CD4-positive, alpha-beta memory T cell (primary cell): ENCODE measurements around the gene ZP1. TPM values are rescaled to one million over a fixed set of nuclear protein-coding genes. Genes with fewer than 3 reads are reported as not detected.

Experiments used
- CTCF ChIA-PET: fragments of 350-600 bp; sonication (Branson Sonifier 250); formaldehyde crosslinking; loops from one replicate; lab custom pipeline; 2021; ENCODE audit warnings: inconsistent platforms; ENCODE audit not compliant: partially characterized antibody; lab: Charles Lee
- POLR2A ChIA-PET: fragments of 350-600 bp; sonication (Branson Sonifier 250); formaldehyde crosslinking; loops from one replicate; lab custom pipeline; 2021; ENCODE audit not compliant: partially characterized antibody; lab: Charles Lee
- DNase-seq, 5 donors: peaks; one replicate each; pipeline versions ENCODE4 v3.0.0 to v3.0.0-alpha.2; 2020 to 2022; ENCODE audit warnings: mixed read lengths in 1 of 5
- H3K27ac ChIP-seq: one replicate; pipeline ENCODE4 v1.7.0; 2013; ENCODE audit warnings: low read depth, low read length
- H3K27me3 ChIP-seq: 2 replicates; pipeline ENCODE4 v1.7.0; 2013; ENCODE audit warnings: mild to moderate bottlenecking, low read length, moderate library complexity; ENCODE audit not compliant: insufficient read depth
- H3K36me3 ChIP-seq: 2 replicates; pipeline ENCODE4 v1.7.0; 2013; ENCODE audit warnings: mild to moderate bottlenecking, low read length, moderate library complexity; ENCODE audit not compliant: insufficient read depth
- H3K4me1 ChIP-seq: 2 replicates; pipeline ENCODE4 v1.7.0; 2013; ENCODE audit warnings: mild to moderate bottlenecking, low read length, moderate library complexity; ENCODE audit not compliant: insufficient read depth
- H3K4me3 ChIP-seq, 2 donors: one replicate each; pipeline ENCODE4 v1.7.0; 2013; ENCODE audit warnings: low read length in 2 of 2, mild to moderate bottlenecking in 1 of 2
- H3K9me3 ChIP-seq, 2 donors: one replicate each; pipeline ENCODE4 v1.7.0; 2013; ENCODE audit warnings: low read length in 2 of 2, control low read depth in 1 of 2; ENCODE audit not compliant: control insufficient read depth in 1 of 2
- H3K27ac Mint-ChIP-seq, 7 donors: one replicate each; pipeline ENCODE4 v1.8.0; 2020 to 2021; ENCODE audit warnings: mixed read lengths in 7 of 7, mild to moderate bottlenecking in 6 of 7, inconsistent platforms in 3 of 7, moderate library complexity in 3 of 7
- H3K27me3 Mint-ChIP-seq, 2 donors: one replicate each; pipeline ENCODE4 v1.8.0; 2020 to 2021; ENCODE audit warnings: mixed read lengths in 2 of 2
- H3K36me3 Mint-ChIP-seq, 2 donors: one replicate each; pipeline ENCODE4 v1.8.0; 2020 to 2021; ENCODE audit warnings: mixed read lengths in 2 of 2, inconsistent platforms in 1 of 2, mild to moderate bottlenecking in 1 of 2
- H3K4me1 Mint-ChIP-seq, 4 donors: one replicate each; pipeline ENCODE4 v1.8.0; 2020 to 2021; ENCODE audit warnings: mixed read lengths in 4 of 4, mild to moderate bottlenecking in 1 of 4
- H3K4me3 Mint-ChIP-seq, 8 donors: one replicate each; pipeline ENCODE4 v1.8.0; 2020 to 2021; ENCODE audit warnings: mixed read lengths in 8 of 8, mild to moderate bottlenecking in 7 of 8, moderate library complexity in 6 of 8, inconsistent platforms in 3 of 8
- H3K9me3 Mint-ChIP-seq, 8 donors: one replicate each; pipeline ENCODE4 v1.8.0; 2020 to 2021; ENCODE audit warnings: mixed read lengths in 8 of 8, mild to moderate bottlenecking in 5 of 8, inconsistent platforms in 3 of 8, moderate library complexity in 1 of 8
- intact Hi-C: fragments of 100-400 bp; cut with micrococcal nuclease; formaldehyde crosslinking; loops from one replicate; pipeline ENCODE4 v1.15.1; 2023
- polyA plus RNA-seq, 2 donors: library from polyadenylated mRNA; unstranded; fragments of 300-500 nt; fragmentation: Illumina TruSeq; gene quantifications; one replicate each; pipeline ENCODE4 v1.2.3, GENCODE V29; 2021
- total RNA-seq, 2 experiments: library from RNA; stranded (reverse); gene quantifications; one replicate each; pipeline ENCODE4 v1.2.3, GENCODE V29; 2021

The ZP1 gene
- total and polyA plus RNA-seq, 4 experiments from 2014 or later, result 0.33 to 0.50 (median 0.41) TPM; not detected in 1

GRCh38 chr11:60917267-60917666, 49.9 kb downstream of the ZP1 start:
- H3K27me3 Mint-ChIP-seq, result peaks cover 0 to 2% of the 10 kb centered on the region in 2 donors
- peaks cover 20 to 46% (median 35%) of the 10 kb centered on the region in 4 donors for H3K4me1 Mint-ChIP-seq
- no peak overlapping the region for H3K4me3 ChIP-seq
- peaks cover 33% of the 10 kb centered on the region for H3K36me3 ChIP-seq
- ChIA-PET POLR2A (interaction anchor here (0.6 to 3.1 kb wide), 2 partner anchors 119 to 212 kb away, joined by 3 to 12 read pairs; no protein-coding TSS in a partner anchor), CTCF (interaction anchor here (1.1 to 1.4 kb wide), 2 partner anchors 12 to 211 kb away, joined by 3 read pairs; no protein-coding TSS in a partner anchor)
- DNase-seq, result no peak
- intact Hi-C loops, result no loop called here
- peak overlapping the region in 3 of 8 donors; percentile 5 to 55 (median 55) for H3K4me3 Mint-ChIP-seq
- H3K4me1 ChIP-seq, result peaks cover 34% of the 10 kb centered on the region
- peaks cover 37 to 56% of the 10 kb centered on the region in 2 donors for H3K36me3 Mint-ChIP-seq
- H3K27ac ChIP-seq, result no peak overlapping the region
- no peaks in the 10 kb centered on the region for H3K9me3 ChIP-seq
- peak overlapping the region in 5 of 7 donors; percentile 14 to 82 (median 43) for H3K27ac Mint-ChIP-seq
- H3K9me3 Mint-ChIP-seq, result no peaks in the 10 kb centered on the region
- H3K27me3 ChIP-seq, result no peaks in the 10 kb centered on the region

- intact Hi-C loops, result no loop called here
- H3K36me3 Mint-ChIP-seq, result peaks cover 48 to 64% of the 10 kb centered on the region in 2 donors
- H3K4me1 ChIP-seq, result peaks cover 24% of the 10 kb centered on the region
- peaks cover 0 to 6% of the 10 kb centered on the region in 2 donors for H3K27me3 Mint-ChIP-seq
- H3K36me3 ChIP-seq, result peaks cover 41% of the 10 kb centered on the region
- H3K27ac ChIP-seq, result no peak overlapping the region
- no peaks in the 10 kb centered on the region for H3K9me3 ChIP-seq
- H3K4me3 Mint-ChIP-seq, result no peak overlapping the region
- no peaks in the 10 kb centered on the region for H3K27me3 ChIP-seq
- no peaks in the 10 kb centered on the region for H3K9me3 Mint-ChIP-seq
- ChIA-PET POLR2A (interaction anchor here (1.2 kb wide), 1 partner anchor 13 kb away, joined by 6 read pairs; no protein-coding TSS in a partner anchor), CTCF (interaction anchor here (1.1 to 1.5 kb wide), 3 partner anchors 12 to 22 kb away, joined by 3 read pairs; partner anchors contain the start of gene PRPF19)
- H3K4me1 Mint-ChIP-seq, result peaks cover 18 to 39% (median 28%) of the 10 kb centered on the region in 4 donors
- no peak overlapping the region for H3K4me3 ChIP-seq
- no peak overlapping the region for H3K27ac Mint-ChIP-seq
- no peak for DNase-seq
Measured at GRCh38 chr11:60918251-60918938, 51.1 kb downstream of the ZP1 start.

GRCh38 chr11:60918939-60919265, 51.6 kb downstream of the ZP1 start:
- DNase-seq, result no peak
- Histone ChIP-seq H3K36me3 (peaks cover 41% of the 10 kb centered on the region), H3K9me3 (no peaks in the 10 kb centered on the region), H3K27ac (no peak overlapping the region), H3K27me3 (peaks cover 2% of the 10 kb centered on the region), H3K4me1 (peaks cover 26% of the 10 kb centered on the region), H3K4me3 (no peak overlapping the region)
- no peak overlapping the region for H3K27ac Mint-ChIP-seq
- peaks cover 0 to 7% of the 10 kb centered on the region in 2 donors for H3K27me3 Mint-ChIP-seq
- no peaks in the 10 kb centered on the region for H3K9me3 Mint-ChIP-seq
- intact Hi-C loops, result no loop called here
- H3K4me3 Mint-ChIP-seq, result no peak overlapping the region
- CTCF ChIA-PET, result interaction anchor here (1.5 kb wide), 2 partner anchors 12 to 21 kb away, joined by 3 read pairs; partner anchors contain the start of gene PRPF19
- peaks cover 49 to 62% of the 10 kb centered on the region in 2 donors for H3K36me3 Mint-ChIP-seq
- peaks cover 17 to 39% (median 26%) of the 10 kb centered on the region in 4 donors for H3K4me1 Mint-ChIP-seq
- POLR2A ChIA-PET, result interaction anchor here (1.3 kb wide), 1 partner anchor 13 kb away, joined by 4 read pairs; the partner anchor contains the start of gene PRPF19

- Histone ChIP-seq H3K4me1 (peaks cover 29% of the 10 kb centered on the region), H3K27me3 (peaks cover 4% of the 10 kb centered on the region), H3K9me3 (no peaks in the 10 kb centered on the region), H3K27ac (no peak overlapping the region), H3K4me3 (no peak overlapping the region), H3K36me3 (peaks cover 41% of the 10 kb centered on the region)
- no peaks in the 10 kb centered on the region for H3K9me3 Mint-ChIP-seq
- intact Hi-C loops, result no loop called here
- H3K27me3 Mint-ChIP-seq, result peaks cover 0 to 7% of the 10 kb centered on the region in 2 donors
- peaks cover 18 to 38% (median 27%) of the 10 kb centered on the region in 4 donors for H3K4me1 Mint-ChIP-seq
- CTCF ChIA-PET, result no interaction called here
- no peak overlapping the region for H3K27ac Mint-ChIP-seq
- no peak for DNase-seq
- peaks cover 49 to 60% of the 10 kb centered on the region in 2 donors for H3K36me3 Mint-ChIP-seq
- POLR2A ChIA-PET, result interaction anchor here (1.3 kb wide), 1 partner anchor 13 kb away, joined by 4 read pairs; the partner anchor contains the start of gene PRPF19
- no peak overlapping the region for H3K4me3 Mint-ChIP-seq
Measured at GRCh38 chr11:60919320-60919719, 52.0 kb downstream of the ZP1 start.

- ChIA-PET CTCF (no interaction called here), POLR2A (interaction anchor here (1.3 kb wide), 1 partner anchor 14 kb away, joined by 4 read pairs; the partner anchor contains the start of gene PRPF19)
- Mint-ChIP-seq H3K4me3 (no peak overlapping the region), H3K36me3 (peaks cover 49 to 58% of the 10 kb centered on the region in 2 donors), H3K4me1 (peaks cover 15 to 36% (median 26%) of the 10 kb centered on the region in 4 donors), H3K27me3 (peaks cover 0 to 7% of the 10 kb centered on the region in 2 donors), H3K27ac (no peak overlapping the region), H3K9me3 (no peaks in the 10 kb centered on the region)
- intact Hi-C loops, result no loop called here
- H3K4me1 ChIP-seq, result peaks cover 32% of the 10 kb centered on the region
- no peak for DNase-seq
- H3K27ac ChIP-seq, result no peak overlapping the region
- H3K36me3 ChIP-seq, result peaks cover 41% of the 10 kb centered on the region
- no peak overlapping the region for H3K4me3 ChIP-seq
- peaks cover 8% of the 10 kb centered on the region for H3K27me3 ChIP-seq
- H3K9me3 ChIP-seq, result no peaks in the 10 kb centered on the region
Measured at GRCh38 chr11:60919956-60920355, 52.6 kb downstream of the ZP1 start.

- Mint-ChIP-seq H3K36me3 (peaks cover 49 to 52% of the 10 kb centered on the region in 2 donors), H3K9me3 (no peaks in the 10 kb centered on the region), H3K4me3 (no peak overlapping the region), H3K27ac (no peak overlapping the region), H3K4me1 (peaks cover 6 to 34% (median 19%) of the 10 kb centered on the region in 4 donors), H3K27me3 (peaks cover 4 to 10% of the 10 kb centered on the region in 2 donors)
- peaks cover 27% of the 10 kb centered on the region for H3K4me1 ChIP-seq
- no peak overlapping the region for H3K4me3 ChIP-seq
- peaks cover 11% of the 10 kb centered on the region for H3K27me3 ChIP-seq
- POLR2A ChIA-PET, result interaction anchor here (0.6 kb wide), 1 partner anchor 8 kb away, joined by 3 read pairs; no protein-coding TSS in a partner anchor
- no peak overlapping the region for H3K27ac ChIP-seq
- CTCF ChIA-PET, result interaction anchor here (1.2 to 1.6 kb wide), 3 partner anchors 10 to 48 kb away, joined by 3 to 4 read pairs (median 4); no protein-coding TSS in a partner anchor
- no peaks in the 10 kb centered on the region for H3K9me3 ChIP-seq
- intact Hi-C loops, result no loop called here
- H3K36me3 ChIP-seq, result peaks cover 41% of the 10 kb centered on the region
- no peak for DNase-seq
Measured at GRCh38 chr11:60921259-60921658, 53.9 kb downstream of the ZP1 start.
